ENCODE data around the gene GPSM1.
"Not testable (repeated sequence)": the region's sequence is repeated elsewhere in the genome, so short reads cannot be mapped to it uniquely, and the experiment has no call there.

The GPSM1 gene

DNA sequence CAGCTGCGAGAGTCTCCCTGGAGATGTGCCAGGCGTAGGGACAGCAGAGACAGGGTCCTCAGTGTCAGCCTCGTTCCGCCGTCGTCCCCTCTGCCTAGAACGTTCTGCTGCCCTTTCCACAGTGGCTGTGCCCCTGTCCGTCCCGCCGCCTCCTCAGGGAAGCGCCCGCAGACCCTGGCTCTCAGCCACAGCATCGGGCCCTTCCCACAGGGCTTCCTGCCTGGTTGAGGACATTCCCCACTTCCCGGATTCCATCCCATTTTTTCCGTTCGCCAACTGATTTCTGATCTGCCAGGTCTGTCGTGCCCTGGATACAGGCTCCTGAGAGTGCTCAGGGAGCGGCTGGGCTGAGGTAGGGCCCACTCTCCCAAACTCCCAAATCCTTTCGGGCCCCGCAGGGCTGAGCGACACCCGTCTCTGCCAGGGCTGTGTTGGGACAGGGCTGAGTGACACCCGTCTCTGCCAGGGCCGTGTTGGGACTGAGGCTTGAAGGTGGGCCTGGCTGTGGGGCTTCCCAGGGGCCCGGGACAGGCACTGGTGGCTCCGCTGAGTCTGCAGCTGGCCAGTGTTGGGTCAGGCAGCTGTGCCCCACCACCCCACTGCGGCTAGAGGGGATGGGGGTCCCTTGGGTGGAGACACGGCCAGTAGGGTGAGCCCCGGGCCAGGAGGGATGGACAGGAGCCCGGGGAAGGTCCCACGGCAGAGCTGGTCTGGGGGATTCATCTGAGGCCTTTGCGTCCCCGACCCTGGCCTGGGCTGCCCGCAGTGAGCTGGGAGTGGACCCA lies 20.3 kb downstream of the GPSM1 start:
- DNase-seq = no peak

DNA sequence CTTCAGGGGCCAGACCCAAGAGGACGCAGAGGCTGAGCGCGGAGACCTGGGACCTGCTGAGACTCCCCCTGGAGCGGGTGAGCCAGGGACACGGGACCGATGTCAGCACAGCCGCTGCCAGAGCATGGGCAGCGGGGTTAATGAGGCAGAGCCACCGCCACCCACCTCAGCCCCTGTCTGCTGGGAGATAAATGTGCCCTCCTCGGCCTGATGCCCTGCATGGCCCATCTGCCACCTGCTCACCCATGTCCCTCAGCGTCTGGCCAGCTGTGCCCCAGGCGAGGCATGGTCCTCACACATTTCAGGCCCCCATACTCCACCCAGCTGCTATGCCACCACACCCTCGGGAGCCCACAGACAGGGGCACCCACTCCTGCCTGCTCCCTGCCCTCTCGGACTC lies 21.4 kb downstream of the GPSM1 start:
- no peak for DNase-seq

DNA sequence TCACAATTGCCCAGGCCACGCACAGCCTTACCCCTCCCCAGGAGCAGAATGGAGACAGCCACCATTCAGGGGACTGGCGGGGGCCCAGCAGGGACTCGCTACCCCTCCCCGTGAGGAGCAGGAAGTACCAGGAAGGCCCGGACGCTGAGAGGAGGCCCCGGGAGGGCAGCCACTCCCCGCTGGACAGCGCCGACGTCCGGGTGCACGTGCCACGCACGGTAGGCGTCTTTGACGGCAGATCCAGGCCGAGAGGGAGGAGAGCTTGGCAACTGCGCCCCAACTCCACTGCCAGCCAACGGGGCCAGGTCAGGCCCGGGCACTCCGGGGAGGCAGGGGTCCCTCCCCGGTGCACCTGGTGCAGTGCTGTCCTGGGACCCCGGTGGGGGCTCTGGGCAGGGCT lies 22.2 kb downstream of the GPSM1 start:
- no peak for DNase-seq

DNA sequence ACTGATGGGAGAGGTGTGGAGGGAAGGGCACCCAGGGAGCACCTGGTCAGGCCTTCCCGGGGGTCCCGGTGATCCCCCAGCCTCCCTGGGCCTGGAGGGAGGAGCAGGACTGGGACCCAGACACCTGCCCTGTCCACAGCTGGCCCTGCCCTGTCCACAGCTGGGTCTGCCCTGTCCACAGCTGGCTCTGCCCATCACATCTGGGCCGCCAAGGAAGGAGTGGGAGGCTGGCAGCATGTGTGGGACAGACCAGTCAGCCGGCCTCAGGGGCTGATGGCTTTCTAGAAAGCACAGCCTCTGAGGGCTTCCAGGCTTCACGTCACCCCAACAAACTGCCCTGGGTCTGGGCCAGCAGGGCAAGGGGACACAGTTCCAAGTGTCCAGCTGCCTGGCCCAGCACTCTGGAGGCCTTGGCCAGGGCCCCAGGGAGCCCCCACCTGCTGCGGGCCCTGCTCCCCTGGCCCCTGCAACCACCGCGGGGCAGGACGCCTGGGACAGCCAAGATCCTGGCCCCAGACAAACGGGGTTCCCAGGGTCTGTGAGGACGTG lies 24.0 kb downstream of the GPSM1 start:
- DNase-seq = no peak

DNA sequence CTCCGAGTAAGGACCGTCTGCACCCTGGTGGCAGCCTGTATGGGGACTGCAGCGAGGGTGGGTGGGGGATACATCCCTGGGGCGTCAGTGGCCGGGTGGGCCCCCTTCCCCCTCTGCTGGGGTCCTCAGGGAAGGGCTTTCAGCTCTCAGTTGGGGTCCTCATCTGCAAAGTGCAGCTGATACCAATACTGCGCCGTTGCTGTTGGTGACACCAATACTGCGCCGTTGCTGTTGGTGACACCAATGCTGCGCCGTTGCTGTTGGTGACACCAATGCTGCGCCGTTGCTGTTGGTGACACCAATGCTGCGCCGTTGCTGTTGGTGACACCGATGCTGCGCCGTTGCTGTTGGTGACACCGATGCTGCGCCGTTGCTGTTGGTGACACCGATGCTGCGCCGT lies 24.5 kb downstream of the GPSM1 start:
- not testable (repeated sequence) for DNase-seq

DNA sequence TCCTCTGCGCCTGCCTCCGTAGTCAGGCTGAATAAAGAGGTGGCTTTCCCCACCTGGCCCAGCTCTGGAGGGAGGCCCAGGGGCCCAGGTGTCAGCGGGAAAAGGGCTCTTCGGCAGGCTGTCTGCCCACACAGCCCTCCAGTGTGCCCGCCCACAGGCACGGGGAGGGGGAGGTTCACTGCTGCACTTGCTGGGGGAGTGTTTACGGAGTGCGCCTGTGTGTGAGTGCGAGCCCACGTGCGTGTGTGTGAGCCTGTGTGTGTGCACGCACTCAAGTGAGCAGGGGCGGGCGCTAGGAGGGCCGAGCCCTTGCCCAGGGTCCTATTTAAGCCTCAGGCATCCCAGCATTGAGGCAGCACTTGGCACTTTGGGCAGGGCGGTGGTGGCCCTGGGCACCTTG lies 25.3 kb downstream of the GPSM1 start:
- peak; percentile 88 for DNase-seq

DNA sequence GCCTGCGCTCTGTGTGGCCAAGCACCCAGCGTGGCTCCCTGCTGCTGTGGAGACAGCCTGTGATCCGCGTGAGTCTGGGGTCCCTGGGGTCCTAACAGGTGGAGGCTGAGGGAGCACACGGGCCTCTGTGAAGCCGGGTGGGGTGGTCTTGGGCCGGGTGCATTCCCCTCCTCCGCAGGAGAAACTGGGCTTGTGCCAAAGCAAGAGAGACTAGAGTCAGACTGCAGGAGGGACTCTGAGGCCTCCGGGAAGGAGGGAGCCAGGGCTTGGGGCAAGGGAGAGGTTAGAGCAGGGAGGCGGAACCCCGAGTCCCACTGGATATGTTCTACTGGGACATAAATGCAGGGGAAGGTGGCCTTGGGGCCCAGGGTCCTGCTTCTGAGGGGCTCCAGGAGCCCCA lies 25.7 kb downstream of the GPSM1 start:
- DNase-seq = no peak

DNA sequence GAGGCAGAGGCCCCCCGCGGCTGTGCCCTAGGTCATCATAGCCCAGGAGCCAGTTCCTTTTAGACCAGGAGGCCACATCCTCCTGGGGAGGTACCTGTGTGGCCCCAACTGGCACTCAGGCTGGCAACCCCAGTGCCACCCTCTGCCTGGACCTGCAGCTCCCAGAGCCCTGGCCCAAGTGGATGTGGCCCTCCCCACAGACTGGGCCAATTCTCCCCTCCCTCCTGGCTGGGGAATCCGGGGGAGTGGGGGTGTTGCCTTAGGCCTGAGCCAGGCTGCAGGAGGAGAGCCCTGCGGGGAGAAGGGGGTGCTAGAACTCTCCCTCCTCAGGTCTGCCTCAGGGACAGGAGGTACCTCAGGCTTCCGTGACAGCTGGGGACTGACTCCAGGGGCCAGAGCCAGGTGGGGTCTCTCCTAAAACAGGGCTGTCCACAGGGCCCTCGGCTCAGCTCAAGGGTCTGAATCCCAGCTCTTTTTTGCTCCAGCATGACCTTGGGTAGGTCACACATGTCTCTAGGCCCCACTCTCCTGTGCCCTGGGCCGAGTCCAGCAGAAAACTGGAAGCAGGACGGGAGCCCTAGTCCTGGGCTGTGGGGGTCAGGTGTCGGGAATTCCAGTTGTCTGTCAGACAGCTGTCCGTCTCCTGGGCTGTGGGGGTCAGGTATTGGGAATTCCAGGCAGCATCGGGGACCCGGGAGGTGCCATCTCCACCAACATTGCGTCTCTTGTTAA lies 26.6 kb downstream of the GPSM1 start:
- DNase-seq = no peak

DNA sequence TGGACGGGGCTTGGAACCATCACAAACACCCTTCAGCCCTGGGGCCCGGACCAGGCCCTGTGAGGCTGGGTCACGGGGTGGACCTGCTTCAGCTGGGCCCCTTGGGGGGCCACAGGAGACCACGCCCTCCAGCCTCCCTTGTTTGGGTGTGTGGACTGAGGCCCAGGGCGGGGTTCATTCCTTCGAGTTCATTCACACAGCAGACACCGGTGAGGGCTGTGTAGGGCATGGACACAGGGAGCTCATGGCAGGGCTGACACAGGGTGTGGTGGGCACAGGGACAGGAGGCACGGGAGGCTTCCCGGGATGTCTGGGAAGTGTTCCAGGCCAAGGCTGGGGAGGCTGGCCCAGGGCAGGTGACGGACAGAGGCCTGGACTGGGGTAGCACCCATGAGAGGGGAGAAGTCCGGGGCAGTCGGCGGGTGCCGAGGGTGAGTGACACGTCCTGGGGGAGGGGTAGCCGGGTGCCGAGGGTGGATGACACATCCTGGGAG lies 27.3 kb downstream of the GPSM1 start:
- DNase-seq = no peak

DNA sequence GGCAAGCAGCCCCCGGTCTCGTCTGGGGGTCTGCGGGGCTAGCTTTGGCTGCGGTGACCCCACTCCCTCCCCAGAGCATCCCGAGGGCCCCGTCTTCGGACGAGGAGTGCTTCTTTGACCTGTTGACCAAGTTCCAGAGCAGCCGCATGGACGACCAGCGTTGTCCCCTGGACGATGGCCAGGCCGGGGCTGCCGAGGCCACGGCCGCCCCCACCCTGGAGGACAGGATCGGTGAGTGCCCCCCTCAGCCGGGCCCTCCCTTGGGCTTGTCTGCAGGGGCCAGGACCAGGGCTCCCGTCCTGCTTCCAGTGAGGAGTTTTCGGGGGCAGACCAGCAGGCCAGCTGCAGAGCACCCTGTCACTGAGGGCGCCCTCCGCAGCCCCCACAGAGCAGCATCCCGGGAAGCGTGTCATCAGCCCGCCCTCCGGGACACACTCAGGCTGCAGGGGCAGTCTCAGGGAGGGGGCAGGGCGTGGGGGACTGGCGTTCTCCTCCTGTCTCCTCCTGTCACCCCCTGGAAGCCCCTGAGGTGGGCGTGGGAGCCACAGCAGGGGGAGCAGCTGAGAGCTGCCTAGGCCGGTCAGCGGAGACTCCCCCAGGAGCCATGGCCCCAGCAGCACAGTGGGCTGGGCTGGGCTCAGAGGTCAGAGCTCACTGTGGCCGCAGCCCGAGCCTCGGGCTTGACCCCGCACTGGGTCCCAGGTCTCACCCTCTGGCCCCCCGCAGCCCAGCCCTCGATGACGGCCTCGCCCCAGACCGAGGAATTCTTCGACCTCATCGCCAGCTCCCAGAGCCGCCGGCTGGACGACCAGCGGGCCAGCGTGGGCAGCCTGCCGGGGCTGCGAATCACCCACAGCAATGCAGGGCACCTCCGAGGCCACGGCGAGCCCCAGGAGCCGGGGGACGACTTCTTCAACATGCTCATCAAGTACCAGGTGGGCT lies 28.5 kb downstream of the GPSM1 start:
- no peak for DNase-seq

DNA sequence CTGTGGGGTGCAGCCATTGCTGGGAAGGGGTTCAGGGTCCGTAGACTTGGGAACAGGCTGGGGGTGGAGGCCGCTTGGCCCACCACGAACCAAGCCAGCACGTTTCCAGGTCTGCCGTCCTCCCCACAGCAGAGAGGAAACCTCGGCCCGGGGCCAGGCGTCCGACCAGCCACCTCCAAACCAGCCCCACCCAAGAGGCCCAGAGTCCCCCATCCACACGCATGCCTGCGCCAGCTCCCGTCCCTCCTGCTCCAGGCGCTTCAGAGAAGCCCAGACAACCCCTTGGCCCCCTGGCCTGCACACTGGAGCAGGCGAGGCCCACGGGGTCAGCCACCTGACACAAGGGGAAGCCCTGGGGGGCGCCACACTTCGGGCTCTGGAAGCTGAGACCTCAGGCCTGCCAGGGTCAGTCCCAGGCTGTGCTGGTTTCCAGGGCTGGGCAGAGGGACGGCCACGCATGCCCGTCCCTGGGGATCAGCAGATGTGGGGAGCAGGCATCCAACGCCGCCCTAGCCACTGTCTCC lies 29.9 kb downstream of the GPSM1 start:
- no peak for DNase-seq

DNA sequence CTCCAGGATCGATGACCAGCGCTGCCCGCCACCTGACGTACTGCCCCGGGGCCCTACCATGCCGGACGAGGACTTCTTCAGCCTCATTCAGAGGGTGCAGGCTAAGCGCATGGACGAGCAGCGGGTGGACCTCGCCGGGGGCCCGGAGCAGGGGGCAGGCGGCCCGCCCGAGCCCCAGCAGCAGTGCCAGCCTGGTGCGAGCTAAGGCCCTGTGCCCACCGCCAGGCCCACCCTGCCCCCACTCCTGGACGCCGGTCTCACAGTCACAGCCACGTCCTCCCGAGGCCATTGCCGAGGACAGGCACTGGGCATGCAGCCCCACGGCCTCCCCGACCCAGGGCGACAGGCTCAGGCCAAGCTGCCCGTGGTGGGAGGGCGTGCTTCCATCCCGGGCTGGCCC lies 30.7 kb downstream of the GPSM1 start:
- DNase-seq = no peak

DNA sequence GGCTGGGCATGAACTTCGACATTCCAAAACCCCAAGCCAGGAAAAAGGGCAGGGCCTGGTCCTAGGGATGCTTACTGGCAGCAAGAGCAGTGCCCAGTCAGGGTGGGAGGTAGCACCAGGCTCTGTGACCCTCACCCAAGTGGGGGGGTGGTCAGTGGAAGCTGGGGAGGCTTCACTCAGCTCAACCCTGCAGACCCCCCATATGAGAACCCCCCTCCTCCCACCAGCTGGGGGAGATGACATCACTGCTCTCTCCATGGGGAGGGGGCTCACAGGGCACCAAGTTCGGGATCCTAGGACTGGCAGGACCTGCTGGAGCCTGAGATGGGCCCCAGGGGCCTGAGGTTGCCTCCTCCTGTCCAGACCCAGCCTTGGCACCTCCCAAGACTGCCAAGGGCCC lies 31.5 kb downstream of the GPSM1 start:
- no peak for DNase-seq

DNA sequence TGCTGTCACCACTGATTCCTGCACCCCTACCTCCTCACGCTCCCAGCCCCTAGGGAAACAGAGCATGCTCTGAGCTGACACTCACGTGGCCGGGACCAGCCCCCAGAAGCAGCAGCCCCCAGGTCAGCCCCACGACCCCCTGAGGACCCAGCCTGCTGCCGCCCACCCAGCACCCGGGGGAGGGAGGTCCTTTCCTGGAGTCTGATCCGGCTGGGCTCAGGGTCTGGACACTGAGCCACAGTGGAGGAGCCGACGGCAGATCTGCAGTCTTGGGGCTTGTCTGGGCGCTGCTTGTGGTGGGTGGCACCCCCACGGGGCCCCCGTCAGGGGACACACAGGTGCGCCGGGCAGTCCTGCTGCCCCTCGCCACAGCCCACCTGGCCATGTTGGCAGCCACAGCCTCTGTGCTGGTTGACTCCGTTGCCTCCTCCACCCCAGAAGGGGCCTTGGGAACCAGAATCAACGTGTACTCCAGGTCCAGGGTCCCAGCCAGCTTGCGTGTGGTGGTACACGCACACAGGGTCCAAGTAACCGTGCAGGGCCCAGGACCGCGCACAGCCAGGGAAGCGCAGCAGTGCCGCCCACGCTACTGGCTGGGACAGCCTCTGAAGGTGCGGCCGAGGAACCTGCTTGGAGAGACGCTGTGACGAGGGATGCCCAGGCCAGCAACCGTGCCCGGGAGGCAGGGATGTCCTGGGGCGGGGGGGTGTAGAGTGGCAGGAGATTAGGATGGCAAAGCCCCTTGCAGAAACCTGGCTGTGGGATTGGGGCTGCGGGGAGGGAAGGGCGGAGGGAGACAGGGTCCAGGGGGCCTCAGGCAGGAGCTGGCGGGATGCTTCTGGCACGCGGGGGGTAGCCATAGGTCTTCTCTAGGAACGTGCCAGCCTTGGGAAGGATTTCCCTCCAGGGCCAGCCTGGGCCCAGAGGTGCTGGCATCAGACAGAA lies 32.7 kb downstream of the GPSM1 start:
- DNase-seq = no peak

DNA sequence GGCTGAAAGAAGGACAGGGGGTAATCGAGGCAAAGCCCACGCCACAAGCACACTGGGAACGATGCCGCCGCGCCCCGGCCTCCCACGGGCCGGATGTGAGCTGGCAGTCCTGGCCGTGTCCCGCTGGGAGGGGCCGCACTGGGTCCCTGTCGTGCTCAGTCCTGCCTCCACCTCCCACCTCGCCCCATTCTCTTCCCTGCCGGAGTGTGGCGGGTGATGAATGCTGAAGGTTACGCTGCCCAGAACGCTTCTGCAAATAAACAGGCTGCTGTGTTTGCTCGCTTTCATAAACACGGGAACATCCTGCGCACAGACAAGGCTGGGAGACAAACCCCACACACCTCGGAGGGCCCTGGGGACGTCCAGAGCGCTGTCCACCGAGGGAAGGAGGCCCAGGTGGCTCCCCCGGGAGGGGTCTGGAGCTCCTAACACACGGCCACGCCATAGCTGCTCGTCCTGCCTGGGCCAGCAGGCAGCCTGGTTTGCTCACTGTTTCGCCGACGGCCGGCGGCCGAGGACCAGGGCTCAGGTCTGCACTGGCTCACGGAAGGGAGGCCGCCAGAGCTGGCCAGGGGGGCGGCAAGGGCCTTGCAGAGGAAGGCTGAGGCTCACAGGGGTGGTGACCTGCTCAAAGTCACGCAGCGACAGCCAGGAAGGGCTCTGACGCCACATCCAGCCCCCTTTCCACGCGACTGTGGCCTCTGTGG lies 33.9 kb downstream of the GPSM1 start:
- DNase-seq = no peak

DNA sequence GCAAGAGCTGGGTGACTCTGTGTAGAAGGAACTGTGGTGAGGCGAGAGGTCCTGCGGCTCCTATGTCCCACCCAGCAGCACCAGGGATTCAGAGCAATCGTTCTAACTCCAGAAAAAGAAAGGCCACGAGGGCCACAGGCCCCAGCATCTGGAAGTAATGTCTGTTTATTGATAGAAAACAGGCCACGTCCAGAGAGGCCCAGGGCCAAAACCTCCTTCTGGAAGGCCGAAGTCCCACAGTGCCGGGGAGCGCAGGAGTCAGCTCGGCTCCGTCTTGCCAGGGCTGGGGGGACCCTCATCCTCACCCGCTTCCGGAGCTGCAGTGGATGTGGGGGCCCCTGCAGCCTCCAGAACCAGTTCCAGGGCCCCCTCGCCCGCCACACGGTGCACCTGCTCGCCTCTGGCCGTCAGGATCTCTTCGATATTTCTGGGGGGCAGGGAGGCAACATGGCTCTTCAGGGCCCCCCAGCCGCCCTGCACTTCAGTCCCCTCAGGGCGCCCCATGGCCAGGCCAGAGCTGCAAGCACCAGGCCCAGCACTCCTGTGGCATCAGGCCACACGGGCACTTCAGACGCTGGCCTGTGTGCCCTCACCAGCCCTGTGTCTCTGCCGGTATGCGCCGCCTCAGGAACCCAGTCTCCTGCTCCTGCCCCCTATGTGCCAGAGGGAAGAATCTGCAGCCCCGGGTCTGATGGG lies 34.6 kb downstream of the GPSM1 start:
- DNase-seq = no peak

DNA sequence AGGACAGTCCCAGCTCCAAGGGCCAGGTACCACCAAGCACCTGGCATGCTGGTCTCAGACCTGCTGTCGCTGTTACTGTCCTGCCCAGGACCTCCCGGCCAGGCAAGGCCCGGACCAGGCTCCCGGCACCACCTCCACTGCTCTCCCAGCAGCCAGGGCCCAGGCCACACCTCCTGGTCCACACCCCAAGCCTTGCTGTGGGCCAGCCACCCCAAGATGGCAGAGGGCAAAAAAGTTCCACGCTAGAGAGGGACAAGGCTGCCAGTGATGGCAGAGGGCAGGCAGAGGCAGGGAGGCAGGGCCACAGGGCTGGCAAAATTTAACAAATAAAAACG lies 35.1 kb downstream of the GPSM1 start:
- no peak for DNase-seq

DNA sequence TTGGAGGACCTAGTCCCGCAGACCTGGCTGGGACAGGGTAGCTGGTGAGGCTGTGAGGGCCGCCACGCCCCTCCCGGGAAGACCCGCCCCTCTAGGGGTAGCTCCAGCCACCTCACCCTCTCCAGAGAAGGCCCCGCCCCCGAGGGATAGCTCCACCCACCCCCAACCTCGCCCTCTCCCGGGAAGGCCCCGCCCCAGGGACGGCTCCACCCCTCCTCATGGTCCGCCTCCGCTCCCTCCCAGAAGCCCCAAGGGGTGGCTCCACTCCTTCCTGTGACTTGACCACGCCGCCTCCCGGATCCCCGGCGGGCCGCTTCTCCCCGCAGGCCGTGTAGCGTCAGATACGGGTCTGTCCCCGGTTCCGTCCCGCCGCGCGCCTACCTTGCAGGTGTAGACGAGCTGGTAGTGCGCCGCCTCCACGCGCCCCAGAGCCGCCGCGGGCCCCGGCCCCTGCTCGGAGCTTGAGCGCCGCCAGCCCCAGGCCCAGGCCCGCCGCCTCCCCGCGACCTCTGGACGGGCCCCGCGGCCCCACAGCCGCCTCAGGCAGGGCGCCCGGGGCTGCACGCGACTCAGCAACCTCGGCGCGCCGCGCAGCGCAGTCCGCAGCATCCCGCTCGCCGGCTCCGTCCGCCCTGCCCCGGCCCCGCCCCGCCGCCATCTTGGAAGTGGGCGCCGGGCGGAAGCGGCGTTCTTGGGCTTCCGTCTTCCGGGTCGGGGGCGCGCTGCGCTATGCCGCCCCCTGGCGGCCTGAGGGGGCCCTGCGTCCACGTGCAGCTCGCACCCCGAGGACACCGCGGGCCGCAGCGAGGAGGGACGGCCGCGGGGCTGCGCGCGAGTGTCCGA lies 36.0 kb downstream of the GPSM1 start, which contains the start of gene DNLZ:
DNLZ (minus strand) TSS at position 639 of the 843 bp plus-strand sequence; CDS start at position 609, 30 bp downstream.
- DNase-seq = peak; percentile 98
